Bronchial epithelial cell (primary cell): Measurements from ENCODE around the gene TMEFF2. TPM values are rescaled to one million over a fixed set of nuclear protein-coding genes. Genes with fewer than 3 reads are reported as not detected.
A peak's percentile ranks its signal among the peaks of the same experiment; 100 is the strongest.

ENCODE experiments used
- DNase-seq: peaks from one replicate; pipeline ENCODE4 v3.0.0-alpha.2; 2010; ENCODE audit warnings: low read depth
- FAIRE-seq: peaks from 2 replicates; lab custom pipeline; 2011; peaks lifted over from hg19 to GRCh38; lab: Jason Lieb, UNC
- H3K27me3 ChIP-seq: 2 replicates; pipeline ENCODE4 v1.5.1; 2011; ENCODE audit warnings: low read length; ENCODE audit not compliant: control insufficient read depth, insufficient read depth
- H3K36me3 ChIP-seq: 2 replicates; pipeline ENCODE4 v1.5.1; 2011; ENCODE audit warnings: low read length; ENCODE audit not compliant: control insufficient read depth, insufficient read depth
- H3K4me3 ChIP-seq: 2 replicates; pipeline ENCODE4 v1.5.1; 2011; ENCODE audit warnings: mild to moderate bottlenecking, low read depth, low read length, control low read depth
- total RNA-seq: library from RNA; depleted of rRNA; stranded (reverse); fragments of >200 nt; gene quantifications from 2 replicates; pipeline ENCODE4 v1.2.1, GENCODE V29; 2014
- TF ChIP-seq, protein P1 (sequence below): IDR thresholded peaks from 2 replicates; pipeline ENCODE4 v1.5.1; 2011; ENCODE audit warnings: mild to moderate bottlenecking, moderate library complexity, low read length, control low read depth, inconsistent platforms; ENCODE audit not compliant: insufficient read depth, severe bottlenecking

The TMEFF2 gene
- total RNA-seq, 1 donor from 2014 or later: not detected

DNA sequence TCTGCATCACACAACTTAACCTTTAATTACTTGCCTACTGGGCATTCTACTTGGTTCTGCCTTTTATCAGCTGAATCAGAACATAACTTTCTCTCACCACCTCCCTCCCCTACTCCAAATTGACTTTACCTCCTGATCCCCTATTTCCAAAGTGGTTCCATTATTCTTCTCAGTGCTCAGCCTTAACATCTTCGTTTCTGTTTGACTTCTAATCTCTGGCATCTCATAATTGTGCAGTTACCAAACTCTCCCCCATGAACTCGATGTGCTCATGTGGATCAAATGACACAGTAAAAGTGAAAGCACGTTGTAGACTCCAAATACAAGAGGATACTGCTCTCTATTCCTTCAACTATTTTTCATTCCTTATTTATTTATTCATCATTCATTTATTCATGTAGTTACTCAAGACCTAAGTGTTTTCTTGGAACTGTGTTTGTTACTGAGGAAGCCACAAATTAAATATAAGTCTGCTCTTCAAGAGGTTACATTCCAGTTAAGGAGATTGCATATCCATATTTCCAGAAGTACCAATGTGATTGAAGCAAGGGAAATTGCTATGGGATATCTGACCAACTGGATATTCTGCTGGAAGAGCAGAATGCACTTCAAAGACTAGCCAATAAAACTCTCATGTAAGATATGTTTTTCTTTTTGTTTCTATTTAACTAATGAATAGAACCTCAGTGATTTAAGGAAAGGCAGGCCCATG is 158.8 kb downstream of the TMEFF2 start:
- Histone ChIP-seq H3K36me3 (no peaks in the 10 kb centered on the region), H3K27me3 (no peaks in the 10 kb centered on the region), H3K4me3 (no peak overlapping the region)
- FAIRE-seq: no peak
- TF ChIP-seq, protein P1, sequence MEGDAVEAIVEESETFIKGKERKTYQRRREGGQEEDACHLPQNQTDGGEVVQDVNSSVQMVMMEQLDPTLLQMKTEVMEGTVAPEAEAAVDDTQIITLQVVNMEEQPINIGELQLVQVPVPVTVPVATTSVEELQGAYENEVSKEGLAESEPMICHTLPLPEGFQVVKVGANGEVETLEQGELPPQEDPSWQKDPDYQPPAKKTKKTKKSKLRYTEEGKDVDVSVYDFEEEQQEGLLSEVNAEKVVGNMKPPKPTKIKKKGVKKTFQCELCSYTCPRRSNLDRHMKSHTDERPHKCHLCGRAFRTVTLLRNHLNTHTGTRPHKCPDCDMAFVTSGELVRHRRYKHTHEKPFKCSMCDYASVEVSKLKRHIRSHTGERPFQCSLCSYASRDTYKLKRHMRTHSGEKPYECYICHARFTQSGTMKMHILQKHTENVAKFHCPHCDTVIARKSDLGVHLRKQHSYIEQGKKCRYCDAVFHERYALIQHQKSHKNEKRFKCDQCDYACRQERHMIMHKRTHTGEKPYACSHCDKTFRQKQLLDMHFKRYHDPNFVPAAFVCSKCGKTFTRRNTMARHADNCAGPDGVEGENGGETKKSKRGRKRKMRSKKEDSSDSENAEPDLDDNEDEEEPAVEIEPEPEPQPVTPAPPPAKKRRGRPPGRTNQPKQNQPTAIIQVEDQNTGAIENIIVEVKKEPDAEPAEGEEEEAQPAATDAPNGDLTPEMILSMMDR: no peak
- no peak for DNase-seq

DNA sequence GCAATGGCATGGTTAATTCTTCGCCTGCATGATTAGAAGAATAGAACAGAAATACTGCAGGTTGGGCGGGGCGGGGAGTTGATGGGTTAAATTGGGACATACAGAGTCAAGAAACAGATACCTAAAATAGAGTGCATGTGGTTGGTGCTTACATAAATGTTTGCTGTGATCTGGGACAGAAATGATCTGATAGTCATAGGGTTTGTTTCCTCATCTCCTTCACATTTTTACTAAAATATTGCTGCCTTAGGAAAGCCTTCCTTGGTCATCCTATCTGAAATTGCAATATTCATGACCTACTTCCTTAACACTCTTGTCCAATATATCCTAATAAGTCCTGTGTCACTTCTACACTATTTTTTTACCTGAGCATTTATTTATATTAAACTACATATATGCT is 163.9 kb downstream of the TMEFF2 start:
- FAIRE-seq: no peak
- no peaks in the 10 kb centered on the region for H3K36me3 ChIP-seq
- TF ChIP-seq, protein P1: no peak

GRCh38 chr2:192030289-192030688 is 164.4 kb downstream of the TMEFF2 start:
- peak; percentile 40 for DNase-seq
- Histone ChIP-seq H3K36me3 (no peaks in the 10 kb centered on the region), H3K27me3 (no peaks in the 10 kb centered on the region), H3K4me3 (no peak overlapping the region)
- peak; percentile 72 for FAIRE-seq
- TF ChIP-seq, protein P1: no peak

More for the DNA sequence above, 163.9 kb downstream of the TMEFF2 start:
- DNase-seq: no peak
- H3K27me3 ChIP-seq: no peaks in the 10 kb centered on the region
- H3K4me3 ChIP-seq: no peak overlapping the region

DNA sequence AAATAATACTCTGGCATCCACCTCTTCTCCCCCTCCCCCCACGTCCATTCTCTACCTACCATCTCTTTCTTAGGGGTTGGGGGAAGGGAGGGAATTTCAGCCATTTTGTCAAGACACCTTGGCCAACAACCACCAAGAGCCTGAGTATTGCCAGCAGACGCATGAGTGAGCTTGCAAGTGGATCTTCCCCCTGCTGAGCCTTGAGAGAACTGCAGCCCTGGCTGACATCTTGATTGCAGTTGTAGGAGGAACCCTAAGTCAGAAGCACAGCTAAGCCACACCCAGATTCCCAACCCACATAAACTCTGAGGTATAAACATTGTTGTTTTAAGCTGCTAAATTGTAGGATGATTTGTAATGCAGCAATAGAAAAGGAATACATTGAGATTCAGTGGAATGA is 165.6 kb downstream of the TMEFF2 start:
- Histone ChIP-seq H3K4me3 (no peak overlapping the region), H3K36me3 (no peaks in the 10 kb centered on the region), H3K27me3 (no peaks in the 10 kb centered on the region)
- peak; percentile 28 for FAIRE-seq
- peak; percentile 48 for DNase-seq
- TF ChIP-seq, protein P1: peak; percentile 44

- TF ChIP-seq, protein P1: no peak
- FAIRE-seq (no peak), DNase-seq (no peak)
- no peaks in the 10 kb centered on the region for H3K36me3 ChIP-seq
- H3K4me3 ChIP-seq: no peak overlapping the region
- H3K27me3 ChIP-seq: no peaks in the 10 kb centered on the region
Observed at GRCh38 chr2:192026825-192027120, 168.0 kb downstream of the TMEFF2 start.
